ENCODE results near the gene TRAFD1. TPM values are rescaled to one million over a fixed set of nuclear protein-coding genes. Genes with fewer than 3 reads are reported as not detected.

The TRAFD1 gene
- total and polyA plus RNA-seq, 2 of the 13 experiments (the other 11 are each of a cell fraction or from before 2014, with no cell fraction given) = 9.5 to 20.9 TPM

DNA sequence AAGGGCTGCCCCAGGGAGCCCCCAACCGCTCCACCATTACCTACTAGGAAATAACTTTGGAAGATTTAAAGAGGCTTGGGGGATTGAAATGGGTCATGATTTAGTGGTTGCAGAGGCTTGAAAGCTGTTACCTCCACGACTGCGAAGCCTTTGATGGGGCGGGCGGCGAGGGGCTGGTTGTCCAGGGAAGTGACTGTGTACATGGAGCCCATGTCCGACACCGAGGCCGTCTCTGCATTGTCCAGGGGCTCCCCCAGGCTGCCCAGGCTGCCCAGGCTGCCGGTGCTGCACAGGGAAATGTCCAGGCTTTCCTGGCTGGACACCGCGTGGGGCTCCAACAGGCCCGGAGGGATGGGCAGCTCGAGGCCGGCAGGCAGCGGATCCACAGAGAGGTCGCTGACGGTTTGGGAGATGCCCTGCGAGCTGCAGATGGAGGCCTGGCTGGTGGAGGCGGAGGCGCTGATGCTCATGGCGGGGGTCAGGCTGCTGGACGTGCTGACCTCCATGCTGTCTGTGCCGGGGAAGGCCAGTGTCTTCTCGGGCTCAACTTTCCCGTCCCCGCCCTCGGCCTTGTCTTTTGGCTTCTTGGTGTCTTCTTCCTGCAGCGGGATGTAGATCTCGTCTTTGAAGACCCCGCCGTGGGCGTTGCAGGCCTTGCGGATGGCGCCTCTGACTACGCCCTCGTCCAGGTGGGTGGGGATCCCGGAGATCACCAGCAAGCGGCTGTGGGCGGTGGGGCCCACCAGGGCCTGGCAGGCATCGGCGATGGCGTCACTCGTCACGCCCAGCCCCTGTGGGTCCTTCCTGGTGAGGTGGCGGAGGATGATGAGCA, 58.9 kb downstream of the TRAFD1 start:
- H2AFZ ChIP-seq (ENCODE audit: low read length) = no peak overlapping the region
- H3K4me1 ChIP-seq (ENCODE audit: insufficient read depth, low read length) = 0 out of 2 replicates have a peak, but pooled peaks cover 4% of the 10 kb centered on the region
- no peak overlapping the region for H3K4me3 ChIP-seq (replicated peaks in 1 of 3; ENCODE audit: insufficient read depth in 1 of 3, low read depth in 2 of 3, low read length in 3 of 3)
- peaks cover 4 to 9% of the 10 kb centered on the region in 2 experiments; a peak in 4 of 5 replicates for H3K36me3 ChIP-seq (replicated peaks in 1 of 2; ENCODE audit: control insufficient read depth in 1 of 2, insufficient read depth in 2 of 2, low read length in 2 of 2)
- ChIA-PET POLR2A (no interaction called here), CTCF (ENCODE audit: low intra/inter-chr PET ratio, low total read pairs) (no interaction called here)
- TF ChIP-seq PTBP1 (IDR thresholded peaks at IDR 0.05; ENCODE audit: low read depth, low read length, poor library complexity, severe bottlenecking) (no peak), ZNF484 (CRISPR knock-in tag; IDR thresholded peaks at IDR 0.05; ENCODE audit: borderline replicate concordance, low read depth) (no peak), SMAD1 (CRISPR knock-in tag; IDR thresholded peaks at IDR 0.05; ENCODE audit: borderline replicate concordance, low read depth) (no peak)
- no peak overlapping the region for H3K9ac ChIP-seq (ENCODE audit: insufficient read depth, low read depth, low read length)
- no peaks in the 10 kb centered on the region for H3K27me3 ChIP-seq (ENCODE audit: control insufficient read depth in 1 of 2, insufficient read depth in 2 of 2, low read length in 2 of 2)
- no TSS peak for BruUV-seq (replicated peaks)
- no peaks in the 10 kb centered on the region for H4K20me1 ChIP-seq (ENCODE audit: insufficient read depth, low read length)
- no peaks in the 10 kb centered on the region for H3K79me2 ChIP-seq (ENCODE audit: insufficient read depth, low read length)
- FAIRE-seq = no peak
- WGBS (ENCODE audit: low lambda C conversion rate) = 96% methylated on average over 30 of the region's 46 CpGs
- no peak overlapping the region for H3K4me2 ChIP-seq (ENCODE audit: low read depth, low read length)
- intact Hi-C loops (cut with micrococcal nuclease; ENCODE audit: unreplicated experiment) = no loop called here
- no peaks in the 10 kb centered on the region for H3K9me3 ChIP-seq (ENCODE audit: low read length)
- ATAC-seq = no peak
- DNase-seq (ENCODE audit: low spot score) = no peak
- H3K27ac ChIP-seq (ENCODE audit: extremely low read length, insufficient read depth, low read length) = no peak overlapping the region
- in situ Hi-C loops (cut with HindIII; ENCODE audit: extremely low pct_ligation_motif_present, low pct_unique_long_range_greater_than_20kb) = no loop called here

DNA sequence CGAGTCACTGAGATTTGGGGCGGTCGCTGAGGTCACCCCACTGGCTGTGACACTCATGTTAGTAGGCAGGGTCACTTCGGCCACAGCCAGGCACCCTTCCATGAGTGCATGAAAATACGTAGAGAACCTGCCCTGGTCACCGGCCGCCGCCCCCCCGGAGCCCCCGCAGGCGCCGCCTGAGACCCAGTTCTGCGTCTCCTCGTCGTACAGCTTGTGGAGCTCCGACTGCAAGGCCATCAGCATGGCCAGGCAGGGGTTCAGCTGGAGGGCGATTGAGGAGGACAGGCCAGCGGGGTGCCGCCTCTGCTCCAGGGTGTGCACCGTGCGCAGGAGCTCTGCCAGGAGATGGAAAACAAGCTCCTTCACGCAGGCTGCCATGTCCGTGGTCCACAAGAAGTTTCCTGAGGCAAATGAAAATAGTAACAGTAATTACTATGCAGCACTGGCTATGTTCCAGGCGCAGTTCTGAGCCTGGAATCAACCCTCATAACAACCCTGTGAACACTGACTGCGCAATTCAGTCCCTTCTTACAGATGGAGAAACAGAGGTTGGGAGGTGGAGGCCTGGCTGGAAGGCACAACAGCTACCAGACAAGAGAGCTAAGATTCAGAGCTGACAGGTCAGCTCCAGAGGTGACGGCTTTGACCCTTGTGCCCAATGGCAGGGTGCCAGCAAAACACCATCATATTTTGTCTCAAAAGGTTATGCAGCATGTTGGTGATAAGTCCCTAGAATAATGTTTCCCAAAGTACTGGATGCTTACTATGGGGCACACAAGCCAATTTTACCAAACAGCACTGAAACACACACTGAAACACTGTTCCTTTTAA, 59.9 kb downstream of the TRAFD1 start:
- intact Hi-C loops (cut with micrococcal nuclease; ENCODE audit: unreplicated experiment) = no loop called here
- 0 out of 2 replicates have a peak, but pooled peaks cover 4% of the 10 kb centered on the region for H3K4me1 ChIP-seq (ENCODE audit: insufficient read depth, low read length)
- peaks cover 4 to 9% of the 10 kb centered on the region in 2 experiments; a peak in 4 of 5 replicates for H3K36me3 ChIP-seq (replicated peaks in 1 of 2; ENCODE audit: control insufficient read depth in 1 of 2, insufficient read depth in 2 of 2, low read length in 2 of 2)
- no peak for DNase-seq (ENCODE audit: low spot score)
- H3K9ac ChIP-seq (ENCODE audit: insufficient read depth, low read depth, low read length) = no peak overlapping the region
- no peaks in the 10 kb centered on the region for H3K9me3 ChIP-seq (ENCODE audit: low read length)
- no peak overlapping the region for H2AFZ ChIP-seq (ENCODE audit: low read length)
- H3K27me3 ChIP-seq (ENCODE audit: control insufficient read depth in 1 of 2, insufficient read depth in 2 of 2, low read length in 2 of 2) = no peaks in the 10 kb centered on the region
- TF ChIP-seq HNF4G (IDR thresholded peaks at IDR 0.05; ENCODE audit: borderline replicate concordance, low read depth, low read length) (no peak), HNF4G (CRISPR knock-in tag; IDR thresholded peaks at IDR 0.05; ENCODE audit: borderline replicate concordance, low read depth) (no peak), YEATS4 (CRISPR knock-in tag; IDR thresholded peaks at IDR 0.05; ENCODE audit: borderline replicate concordance) (no peak), ATF1 (CRISPR knock-in tag; IDR thresholded peaks at IDR 0.05) (no peak), NR2F2 (IDR thresholded peaks at IDR 0.05; ENCODE audit: borderline replicate concordance, low read depth) (no peak), ZNF510 (CRISPR knock-in tag; IDR thresholded peaks at IDR 0.05; ENCODE audit: low read depth) (no peak), ZNF724P (CRISPR knock-in tag; IDR thresholded peaks at IDR 0.05; ENCODE audit: borderline replicate concordance) (no peak), EP300 (IDR thresholded peaks at IDR 0.05; ENCODE audit: low read depth in 2 of 2, low read length in 2 of 2) (no peak), EP300 (CRISPR knock-in tag; IDR thresholded peaks at IDR 0.05; ENCODE audit: borderline replicate concordance) (no peak), KMT2A (CRISPR knock-in tag; IDR thresholded peaks at IDR 0.05) (no peak), ATRX (CRISPR knock-in tag; IDR thresholded peaks at IDR 0.05; ENCODE audit: borderline replicate concordance) (no peak), TOPORS (CRISPR knock-in tag; IDR thresholded peaks at IDR 0.05) (no peak)
- in situ Hi-C loops (cut with HindIII; ENCODE audit: extremely low pct_ligation_motif_present, low pct_unique_long_range_greater_than_20kb) = no loop called here
- ChIA-PET CTCF (ENCODE audit: low intra/inter-chr PET ratio, low total read pairs) (no interaction called here), POLR2A (no interaction called here)
- 95% methylated on average over 15 of the region's 26 CpGs for WGBS (ENCODE audit: low lambda C conversion rate)
- BruUV-seq (replicated peaks) = no TSS peak
- no peak; the same call in 2 of the 3 replicates for ATAC-seq
- no peak overlapping the region for H3K27ac ChIP-seq (ENCODE audit: extremely low read length, insufficient read depth, low read length)
- H3K4me2 ChIP-seq (ENCODE audit: low read depth, low read length) = no peak overlapping the region
- FAIRE-seq = no peak
- no peaks in the 10 kb centered on the region for H4K20me1 ChIP-seq (ENCODE audit: insufficient read depth, low read length)
- H3K79me2 ChIP-seq (ENCODE audit: insufficient read depth, low read length) = no peaks in the 10 kb centered on the region
- H3K4me3 ChIP-seq (replicated peaks in 1 of 3; ENCODE audit: insufficient read depth in 1 of 3, low read depth in 2 of 3, low read length in 3 of 3) = no peak overlapping the region
